Ectodermal cell (in vitro differentiated cells): Measurements from ENCODE around the gene COL21A1.

Experiments
- H3K27ac ChIP-seq: 2 replicates; pipeline ENCODE4 v1.7.0; 2013; ENCODE audit warnings: mild to moderate bottlenecking, low read depth, low read length; ENCODE audit not compliant: insufficient read depth, poor library complexity, severe bottlenecking
- H3K27me3 ChIP-seq: 2 replicates; pipeline ENCODE4 v1.7.0; 2013; ENCODE audit warnings: mild to moderate bottlenecking, low read length; ENCODE audit not compliant: insufficient read depth, control insufficient read depth, poor library complexity, severe bottlenecking
- H3K36me3 ChIP-seq: one replicate; pipeline ENCODE4 v1.7.0; 2013; ENCODE audit warnings: low read length; ENCODE audit not compliant: control insufficient read depth, insufficient read depth
- H3K4me1 ChIP-seq: one replicate; pipeline ENCODE4 v1.7.0; 2013; ENCODE audit warnings: low read length; ENCODE audit not compliant: control insufficient read depth, insufficient read depth
- H3K4me3 ChIP-seq: 2 replicates; pipeline ENCODE4 v1.7.0; 2013; ENCODE audit warnings: low read depth, low read length, control low read depth; ENCODE audit not compliant: insufficient read depth
- H3K9me3 ChIP-seq: 2 replicates; pipeline ENCODE4 v1.7.0; 2013; ENCODE audit warnings: mild to moderate bottlenecking, low read length, moderate library complexity; ENCODE audit not compliant: control insufficient read depth
- WGBS, 2 experiments: methylation state at CpG; one replicate each; pipeline ENCODE4 v1.1.7; 2013; ENCODE audit warnings: missing lambda C conversion rate in 2 of 2; 5-methylcytosine and 5-hydroxymethylcytosine counted together

COL21A1 gene

DNA sequence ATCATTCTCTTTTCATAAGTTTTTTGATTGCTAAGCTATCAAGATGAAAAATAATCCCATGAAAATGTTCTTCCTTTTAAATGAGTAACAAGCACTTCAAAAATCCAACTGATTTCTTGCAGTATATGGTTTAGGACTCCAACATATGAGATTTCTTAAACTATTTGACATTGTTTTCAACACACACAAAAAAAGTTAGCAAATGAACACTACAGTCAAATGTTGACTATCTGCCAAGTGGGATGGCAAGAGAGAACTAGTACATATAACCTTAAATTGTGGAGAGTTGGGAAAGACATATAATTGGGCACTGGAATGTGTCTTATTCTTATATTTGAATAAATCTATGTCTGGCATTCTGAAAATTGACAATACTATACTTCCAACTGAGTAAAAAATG, 15.6 kb downstream of the COL21A1 start:
- no peaks in the 10 kb centered on the region for H3K27me3 ChIP-seq
- no peaks in the 10 kb centered on the region for H3K9me3 ChIP-seq
- H3K36me3 ChIP-seq: no peaks in the 10 kb centered on the region

DNA sequence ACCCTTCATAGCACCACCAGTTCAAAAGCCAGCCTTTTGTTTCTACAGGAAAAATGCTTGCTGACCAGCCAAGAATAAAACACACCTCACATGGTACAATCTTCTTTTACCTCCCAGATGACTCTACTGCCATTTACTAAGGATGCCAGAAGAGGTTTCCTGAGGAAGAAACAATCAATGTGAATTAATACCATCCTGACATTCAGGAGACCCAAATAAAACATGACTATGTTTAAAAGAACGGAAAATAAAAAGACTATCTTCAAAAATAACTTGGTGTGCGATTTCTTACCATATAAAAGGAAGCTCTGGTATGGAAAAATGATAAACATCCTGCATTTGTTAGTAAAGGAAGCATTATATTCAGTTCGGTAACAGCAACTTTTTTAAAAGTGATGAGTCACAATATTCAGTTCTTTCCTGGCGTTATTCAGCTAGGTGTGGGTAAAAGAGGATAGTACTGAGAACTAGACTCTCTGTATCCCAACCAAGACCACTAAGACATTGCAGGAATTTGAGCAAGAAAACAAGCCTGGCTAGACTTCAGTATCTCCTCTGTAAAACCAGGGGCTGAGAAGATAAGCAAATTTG, 16.3 kb downstream of the COL21A1 start:
- H3K9me3 ChIP-seq: no peaks in the 10 kb centered on the region
- WGBS, 2 experiments: 95 to 100% methylated on average over 3 to 4 of the region's 4 CpGs
- no peaks in the 10 kb centered on the region for H3K4me1 ChIP-seq
- no peaks in the 10 kb centered on the region for H3K27me3 ChIP-seq
- no peak overlapping the region for H3K4me3 ChIP-seq
- H3K27ac ChIP-seq: no peak overlapping the region
- no peaks in the 10 kb centered on the region for H3K36me3 ChIP-seq

More for the DNA sequence above, 15.6 kb downstream of the COL21A1 start:
- Histone ChIP-seq H3K27ac (no peak overlapping the region), H3K4me3 (no peak overlapping the region), H3K4me1 (no peaks in the 10 kb centered on the region)

DNA sequence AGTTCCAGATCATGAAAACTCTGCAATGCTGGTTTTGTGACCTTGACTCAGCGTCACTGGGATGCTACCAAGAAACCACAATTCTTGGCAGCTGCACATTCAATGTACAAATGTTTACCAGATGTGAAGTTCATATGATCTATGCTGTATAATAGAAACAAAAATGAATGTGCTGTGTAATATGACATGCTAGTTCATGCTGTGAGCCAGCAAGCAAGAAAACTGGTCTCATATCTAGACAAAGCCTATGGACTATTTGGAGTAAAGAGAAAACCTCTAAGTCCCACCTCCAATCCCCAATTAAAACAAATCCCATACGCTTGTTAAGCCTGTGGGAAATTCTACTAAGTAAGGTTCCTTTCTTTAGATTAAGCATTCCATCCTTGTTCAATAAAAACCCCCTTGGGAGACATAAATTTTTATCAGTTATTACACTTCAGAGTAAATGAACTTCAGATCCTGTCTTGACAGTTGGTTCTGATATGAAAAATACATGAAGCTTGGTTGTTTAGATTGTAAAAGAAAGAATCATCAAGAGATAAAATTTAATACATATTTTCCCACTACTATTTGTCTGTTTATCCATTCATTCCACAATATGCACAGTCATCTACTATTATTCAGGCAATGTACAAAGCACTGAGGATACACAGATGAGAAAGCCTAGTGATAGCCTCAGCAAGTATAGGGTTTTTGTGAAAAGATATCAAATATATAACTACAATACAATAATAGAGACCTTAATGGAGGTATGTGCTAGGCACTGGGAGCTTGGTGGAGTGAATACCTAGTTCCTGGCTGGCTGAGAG, 20.1 kb downstream of the COL21A1 start:
- Histone ChIP-seq H3K27me3 (no peaks in the 10 kb centered on the region), H3K4me1 (no peaks in the 10 kb centered on the region), H3K36me3 (no peaks in the 10 kb centered on the region), H3K27ac (no peak overlapping the region), H3K4me3 (no peak overlapping the region), H3K9me3 (no peaks in the 10 kb centered on the region)
- 50 to 87% methylated on average over 1 to 2 of the region's 2 CpGs for WGBS, 2 experiments

DNA sequence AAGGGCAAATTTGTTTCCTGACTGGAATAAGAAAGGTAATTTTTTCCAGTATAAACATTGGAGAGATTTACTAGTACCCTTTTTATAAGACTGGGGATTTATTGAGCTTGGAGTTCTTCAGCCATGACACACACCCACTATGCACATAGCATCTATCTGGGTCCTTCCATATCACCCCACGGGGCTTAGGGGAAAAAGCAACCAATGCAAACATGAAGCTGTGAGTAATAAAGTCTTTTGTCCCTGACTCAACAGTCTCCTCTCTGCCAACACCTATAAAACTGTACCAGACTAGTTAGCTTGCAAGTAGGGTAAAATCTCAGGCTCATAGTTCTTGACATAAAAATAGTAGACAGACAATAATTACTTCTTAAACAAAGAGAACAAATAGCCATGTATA, 23.4 kb downstream of the COL21A1 start:
- Histone ChIP-seq H3K27ac (no peak overlapping the region), H3K36me3 (no peaks in the 10 kb centered on the region), H3K27me3 (no peaks in the 10 kb centered on the region)

DNA sequence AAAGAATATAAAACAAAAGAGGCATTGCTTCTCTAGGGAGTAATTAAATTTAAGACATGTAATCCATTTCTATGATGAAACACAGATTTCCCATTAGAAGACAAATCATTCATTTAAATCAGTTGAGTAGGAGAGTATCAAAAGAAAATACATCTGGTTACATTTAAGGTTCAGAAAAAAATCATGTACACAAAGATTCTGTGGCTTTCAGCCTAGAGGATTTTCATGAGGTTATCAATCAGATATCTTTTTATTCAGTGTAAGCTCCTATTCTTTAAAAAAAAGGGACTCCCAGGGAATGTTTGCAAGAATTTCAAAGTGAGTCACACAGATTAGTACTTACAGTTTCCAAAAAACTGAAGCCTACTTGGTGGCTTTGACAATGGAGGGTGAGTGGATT, 24.9 kb downstream of the COL21A1 start:
- Histone ChIP-seq H3K36me3 (no peaks in the 10 kb centered on the region), H3K4me1 (no peaks in the 10 kb centered on the region), H3K27ac (no peak overlapping the region), H3K9me3 (no peaks in the 10 kb centered on the region), H3K4me3 (no peak overlapping the region), H3K27me3 (no peaks in the 10 kb centered on the region)

More for the DNA sequence above, 23.4 kb downstream of the COL21A1 start:
- 88% methylated on average over 1 of the region's 1 CpG for WGBS, 2 experiments
- H3K9me3 ChIP-seq: no peaks in the 10 kb centered on the region
- no peak overlapping the region for H3K4me3 ChIP-seq
- H3K4me1 ChIP-seq: no peaks in the 10 kb centered on the region

DNA sequence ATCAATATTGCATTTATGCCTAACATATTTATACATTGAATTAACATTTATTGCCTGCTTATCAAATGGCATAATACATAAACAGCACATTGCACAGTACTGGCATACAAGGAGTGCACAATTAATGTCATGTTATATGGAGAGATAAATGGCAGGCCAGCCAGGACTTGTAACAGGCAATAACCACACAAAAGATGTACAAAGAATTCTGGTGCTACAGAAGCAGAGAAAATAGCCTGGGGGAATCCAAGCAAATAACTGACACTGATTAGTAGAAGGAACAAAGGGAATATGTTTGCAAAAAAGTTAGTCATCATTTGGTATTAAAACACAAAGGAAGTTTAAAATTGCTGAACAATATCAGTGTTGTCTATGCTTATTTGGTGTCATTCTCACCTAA, 27.3 kb downstream of the COL21A1 start:
- Histone ChIP-seq H3K9me3 (no peaks in the 10 kb centered on the region), H3K4me3 (no peak overlapping the region), H3K27me3 (no peaks in the 10 kb centered on the region), H3K36me3 (no peaks in the 10 kb centered on the region), H3K27ac (no peak overlapping the region), H3K4me1 (no peaks in the 10 kb centered on the region)

DNA sequence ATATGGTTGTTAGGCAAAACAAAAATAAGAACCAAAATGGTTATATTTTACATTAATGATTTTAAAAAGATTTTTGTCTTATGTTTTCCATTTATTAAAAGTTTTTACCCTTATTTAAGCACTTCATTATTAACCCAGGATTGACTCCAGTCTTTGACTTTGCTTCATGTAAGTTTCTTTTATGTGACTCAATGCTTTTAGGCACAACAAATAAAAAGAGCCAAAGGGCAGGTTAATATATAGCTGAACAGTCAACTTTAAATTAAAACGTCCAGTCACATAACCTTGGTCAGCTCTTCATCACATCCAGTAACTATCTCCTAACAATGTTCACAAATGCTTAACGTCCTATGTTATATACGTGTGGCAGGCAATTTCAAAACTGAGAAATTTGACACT, 32.7 kb downstream of the COL21A1 start:
- WGBS, 2 experiments: 89 to 95% methylated on average over 3 of the region's 3 CpGs
- H3K4me1 ChIP-seq: no peaks in the 10 kb centered on the region
- no peak overlapping the region for H3K4me3 ChIP-seq
- H3K9me3 ChIP-seq: no peaks in the 10 kb centered on the region
- H3K27ac ChIP-seq: no peak overlapping the region
- H3K36me3 ChIP-seq: no peaks in the 10 kb centered on the region
- no peaks in the 10 kb centered on the region for H3K27me3 ChIP-seq

DNA sequence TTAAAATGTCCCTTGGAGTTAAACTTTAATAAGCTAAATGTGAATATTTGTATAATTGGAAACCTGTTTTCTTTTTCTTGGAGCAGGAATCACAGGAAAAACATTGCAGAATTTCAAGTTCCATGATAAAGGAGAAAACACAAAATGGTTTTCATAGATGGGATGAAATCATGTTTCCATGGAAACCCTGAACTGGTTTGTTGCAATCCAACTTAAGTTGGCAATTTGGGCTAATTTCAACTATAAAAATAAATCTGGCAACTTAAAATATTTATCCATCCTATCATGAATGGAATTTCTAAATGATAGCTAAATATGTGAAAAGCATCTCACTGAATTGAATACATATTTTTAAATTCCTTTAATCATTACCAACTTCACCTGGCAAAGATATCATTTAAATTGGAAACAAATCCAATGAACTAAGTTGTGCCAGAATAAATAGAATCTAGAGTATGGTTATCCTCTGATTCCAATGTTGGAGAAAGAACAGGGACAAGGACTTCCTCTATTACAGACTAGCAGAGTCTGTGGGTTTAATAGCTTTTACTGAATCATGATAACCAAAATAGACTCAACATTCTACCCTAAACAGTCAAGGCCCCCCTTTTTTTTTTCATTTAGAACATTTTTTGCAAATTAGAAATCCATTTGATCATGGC, 33.2 kb downstream of the COL21A1 start:
- Histone ChIP-seq H3K27me3 (no peaks in the 10 kb centered on the region), H3K36me3 (no peaks in the 10 kb centered on the region), H3K4me1 (no peaks in the 10 kb centered on the region), H3K9me3 (no peaks in the 10 kb centered on the region), H3K4me3 (no peak overlapping the region), H3K27ac (no peak overlapping the region)

DNA sequence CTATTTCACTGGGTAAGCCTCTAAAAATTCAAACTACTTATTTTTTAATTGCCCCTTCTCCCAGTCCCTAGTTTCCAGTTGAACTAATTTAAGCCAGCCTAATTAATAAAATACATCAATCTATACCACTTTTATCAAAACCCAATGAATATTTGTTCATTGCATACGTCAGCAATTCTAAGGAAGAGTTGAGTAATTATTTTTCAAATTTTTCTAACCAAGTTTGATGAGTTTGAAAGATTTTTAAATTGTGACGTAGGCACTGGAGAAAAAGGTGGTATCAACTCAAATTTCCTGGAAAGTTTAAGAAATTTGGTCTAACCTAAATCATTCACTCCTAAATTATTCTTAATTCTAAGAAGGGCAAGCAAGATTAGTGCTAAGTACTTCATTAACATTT, 35.7 kb downstream of the COL21A1 start:
- Histone ChIP-seq H3K9me3 (no peaks in the 10 kb centered on the region), H3K27ac (no peak overlapping the region), H3K4me1 (no peaks in the 10 kb centered on the region), H3K4me3 (no peak overlapping the region), H3K27me3 (no peaks in the 10 kb centered on the region), H3K36me3 (no peaks in the 10 kb centered on the region)
- 45% methylated on average over 2 of the region's 2 CpGs; no CpG with 5 or more reads in 1 of the 2 experiments for WGBS, 2 experiments

DNA sequence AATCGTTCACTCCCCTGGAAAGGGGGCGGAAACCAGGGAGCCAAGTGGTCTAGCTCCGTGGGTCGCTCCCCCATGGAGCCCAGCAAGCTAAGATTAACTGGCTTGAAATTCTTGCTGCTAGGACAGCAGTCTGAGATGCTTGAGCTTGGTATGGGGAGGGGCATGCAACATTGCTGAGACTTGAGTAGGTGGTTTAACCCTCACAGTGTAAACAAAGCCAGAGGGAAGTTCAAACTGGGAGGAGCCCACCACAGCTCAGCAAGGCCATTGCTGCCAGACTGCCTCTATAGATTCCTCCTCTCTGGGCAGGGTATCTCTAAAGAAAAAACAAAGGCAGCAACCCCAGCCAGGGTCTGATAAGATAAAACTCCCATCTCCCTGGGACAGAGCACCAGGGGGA, 43.2 kb downstream of the COL21A1 start:
- no peaks in the 10 kb centered on the region for H3K4me1 ChIP-seq
- 85 to 92% methylated on average over 4 of the region's 4 CpGs for WGBS, 2 experiments

More for the DNA sequence above, 43.2 kb downstream of the COL21A1 start:
- Histone ChIP-seq H3K27me3 (no peaks in the 10 kb centered on the region), H3K36me3 (no peaks in the 10 kb centered on the region), H3K4me3 (no peak overlapping the region), H3K27ac (no peak overlapping the region), H3K9me3 (no peaks in the 10 kb centered on the region)
